ENCODE data around the gene VTA1.

DNA sequence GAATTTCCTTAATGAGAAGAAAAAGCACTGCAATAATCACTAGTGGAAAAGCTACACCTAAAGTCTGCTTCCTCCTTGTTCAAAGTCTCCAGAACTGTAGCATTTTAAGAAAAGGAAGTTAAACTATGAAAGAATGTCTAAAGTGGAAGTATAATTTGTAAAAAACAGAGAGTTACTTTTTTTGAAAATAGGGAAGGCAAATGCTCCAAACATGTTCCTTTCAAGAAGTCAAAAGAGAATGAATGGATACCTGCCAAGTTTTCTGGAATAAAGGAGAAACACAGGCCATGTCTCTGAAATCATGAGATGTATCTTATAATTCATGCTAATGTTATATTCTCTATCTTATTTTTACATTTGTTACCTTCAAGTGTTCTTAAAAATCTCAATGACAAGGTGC, 94.0 kb downstream of the VTA1 start:
- TF ChIP-seq, protein P1, sequence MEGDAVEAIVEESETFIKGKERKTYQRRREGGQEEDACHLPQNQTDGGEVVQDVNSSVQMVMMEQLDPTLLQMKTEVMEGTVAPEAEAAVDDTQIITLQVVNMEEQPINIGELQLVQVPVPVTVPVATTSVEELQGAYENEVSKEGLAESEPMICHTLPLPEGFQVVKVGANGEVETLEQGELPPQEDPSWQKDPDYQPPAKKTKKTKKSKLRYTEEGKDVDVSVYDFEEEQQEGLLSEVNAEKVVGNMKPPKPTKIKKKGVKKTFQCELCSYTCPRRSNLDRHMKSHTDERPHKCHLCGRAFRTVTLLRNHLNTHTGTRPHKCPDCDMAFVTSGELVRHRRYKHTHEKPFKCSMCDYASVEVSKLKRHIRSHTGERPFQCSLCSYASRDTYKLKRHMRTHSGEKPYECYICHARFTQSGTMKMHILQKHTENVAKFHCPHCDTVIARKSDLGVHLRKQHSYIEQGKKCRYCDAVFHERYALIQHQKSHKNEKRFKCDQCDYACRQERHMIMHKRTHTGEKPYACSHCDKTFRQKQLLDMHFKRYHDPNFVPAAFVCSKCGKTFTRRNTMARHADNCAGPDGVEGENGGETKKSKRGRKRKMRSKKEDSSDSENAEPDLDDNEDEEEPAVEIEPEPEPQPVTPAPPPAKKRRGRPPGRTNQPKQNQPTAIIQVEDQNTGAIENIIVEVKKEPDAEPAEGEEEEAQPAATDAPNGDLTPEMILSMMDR (IDR thresholded peaks at IDR 0.05) = no peak
- TF ChIP-seq POLR2A (IDR thresholded peaks at IDR 0.05) = no peak
